ENCODE data around the gene TMEM167A.

The TMEM167A gene

GRCh38 chr5:83003791-83004190 lies 73.4 kb downstream of the TMEM167A start:
- CTCF ChIA-PET: no interaction called here
- Mint-ChIP-seq H3K4me3 (no peak overlapping the region), H3K36me3 (no peaks in the 10 kb centered on the region), H3K4me1 (no peaks in the 10 kb centered on the region), H3K9me3 (no peaks in the 10 kb centered on the region), H3K27me3 (no peaks in the 10 kb centered on the region), H3K27ac (no peak overlapping the region)
- no peak for DNase-seq

Data from activated naive CD4-positive, alpha-beta T cell treated with anti-CD3 and anti-CD28 coated beads, Interleukin-2, amount 10 ng/mL, durations not matched to agents 7 days and 5 days (primary cell).